Neural cell (in vitro differentiated cells): Measurements from ENCODE around the gene MACF1.

Source experiments
- CTCF ChIP-seq: fragments of 450-650 bp; IDR thresholded peaks from 2 replicates; pipeline ENCODE4 v1.5.1; 2014; ENCODE audit warnings: antibody characterized with exemption, mild to moderate bottlenecking, moderate library complexity; ENCODE audit not compliant: poor library complexity, severe bottlenecking
- EZH2 ChIP-seq: fragments of 200-600, 300-800 bp; shearing (Covaris generic), sonication (generic); IDR thresholded peaks from 2 replicates; pipeline ENCODE4 v1.6.1; 2014; ENCODE audit warnings: antibody characterized with exemption, low read length, borderline replicate concordance, mild to moderate bottlenecking; ENCODE audit not compliant: insufficient read depth, poor library complexity, severe bottlenecking
- POLR2AphosphoS5 ChIP-seq: IDR thresholded peaks from 2 replicates; pipeline ENCODE4 v1.6.1; 2012
- RAD21 ChIP-seq: fragments of 450-650 bp; conservative IDR thresholded peaks from 2 replicates; pipeline ENCODE4 v1.6.1; 2014; ENCODE audit warnings: antibody characterized with exemption, mild to moderate bottlenecking, moderate library complexity
- REST ChIP-seq: IDR thresholded peaks from 2 replicates; pipeline ENCODE4 v1.6.1; 2012; ENCODE audit warnings: borderline replicate concordance

GRCh38 chr1:39321979-39322378 lies 117.5 kb downstream of the MACF1 start:
- TF ChIP-seq RAD21 (no peak), CTCF (no peak), EZH2 (no peak), POLR2AphosphoS5 (no peak), REST (no peak)
